Activated T-cell treated with anti-CD3 and anti-CD28 coated beads, Interleukin-2, amount 50 U/mL, for 48 hours (primary cell): ENCODE measurements around the gene UMAD1.
"Not testable (repeated sequence)": the region's sequence is repeated elsewhere in the genome, so short reads cannot be mapped to it uniquely, and the experiment has no call there.

Source experiments
- DNase-seq, 2 experiments: peaks; one replicate each; pipeline ENCODE4 v3.0.0-alpha.2; 2020

Gene UMAD1

DNA sequence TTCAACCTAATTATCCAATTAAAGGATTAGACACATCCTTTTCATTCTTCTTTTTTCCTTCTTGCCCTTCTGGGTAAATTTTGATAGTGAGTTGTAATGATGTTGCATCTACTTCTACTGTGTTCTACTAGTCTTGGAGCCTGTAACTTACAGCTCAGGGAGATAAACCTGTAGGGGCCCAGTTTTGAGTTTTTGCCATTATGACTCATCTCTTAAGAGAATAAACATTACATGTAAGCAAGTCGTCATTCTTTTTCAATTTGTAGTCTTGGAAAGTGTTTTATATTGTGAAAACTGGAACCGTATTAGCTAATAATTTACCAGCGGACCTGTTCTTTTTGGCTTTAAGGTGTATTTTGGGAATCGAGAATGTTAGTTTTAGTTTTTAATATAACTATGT is 167.6 kb downstream of the UMAD1 start:
- no peak for DNase-seq

GRCh38 chr7:7808626-7809025 is 168.1 kb downstream of the UMAD1 start:
- no peak for DNase-seq

GRCh38 chr7:7810380-7810779 is 169.8 kb downstream of the UMAD1 start:
- DNase-seq: no peak

- no peak for DNase-seq
Observed at GRCh38 chr7:7810826-7811225, 170.3 kb downstream of the UMAD1 start.

DNA sequence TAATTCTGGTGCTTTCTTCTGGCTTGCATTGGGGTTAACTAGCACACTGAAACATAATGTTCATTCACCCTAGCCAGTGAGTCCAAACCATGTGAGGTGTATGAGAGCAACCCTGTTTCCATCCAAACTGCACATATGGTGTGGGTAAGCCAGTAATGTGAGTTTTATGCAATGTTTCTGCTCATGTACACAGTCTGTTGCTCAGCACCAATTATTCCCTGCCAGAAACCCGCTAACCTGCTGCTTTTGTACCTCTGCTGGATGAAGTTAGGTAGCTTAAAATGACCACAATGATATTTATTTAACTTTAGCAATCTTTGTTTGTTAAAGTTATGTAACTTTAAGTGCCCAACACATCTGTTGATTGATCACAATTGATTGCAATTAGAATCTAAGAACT is 171.6 kb downstream of the UMAD1 start:
- no peak for DNase-seq

DNA sequence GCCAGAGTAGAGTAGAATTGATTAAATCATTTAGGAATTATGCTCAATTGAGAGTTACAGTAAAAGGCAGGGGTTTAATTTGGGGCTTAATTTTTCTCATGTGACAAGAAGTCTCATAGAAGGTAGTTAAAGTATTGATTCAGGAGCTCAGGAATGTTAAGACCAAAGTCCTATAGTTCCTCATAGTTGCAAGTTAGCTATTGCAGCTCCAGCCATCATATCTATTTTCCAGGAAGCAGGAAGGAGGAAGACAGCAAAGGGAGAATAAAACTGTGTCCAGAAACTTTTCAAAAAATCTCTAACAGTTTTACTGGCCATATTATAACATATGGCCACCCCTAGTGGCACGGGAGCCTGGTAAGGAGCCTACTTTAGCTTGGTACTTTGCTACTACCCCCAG is 174.8 kb downstream of the UMAD1 start:
- DNase-seq: no peak

- DNase-seq: no peak
Observed at GRCh38 chr7:7816084-7816483, 175.5 kb downstream of the UMAD1 start.

DNA sequence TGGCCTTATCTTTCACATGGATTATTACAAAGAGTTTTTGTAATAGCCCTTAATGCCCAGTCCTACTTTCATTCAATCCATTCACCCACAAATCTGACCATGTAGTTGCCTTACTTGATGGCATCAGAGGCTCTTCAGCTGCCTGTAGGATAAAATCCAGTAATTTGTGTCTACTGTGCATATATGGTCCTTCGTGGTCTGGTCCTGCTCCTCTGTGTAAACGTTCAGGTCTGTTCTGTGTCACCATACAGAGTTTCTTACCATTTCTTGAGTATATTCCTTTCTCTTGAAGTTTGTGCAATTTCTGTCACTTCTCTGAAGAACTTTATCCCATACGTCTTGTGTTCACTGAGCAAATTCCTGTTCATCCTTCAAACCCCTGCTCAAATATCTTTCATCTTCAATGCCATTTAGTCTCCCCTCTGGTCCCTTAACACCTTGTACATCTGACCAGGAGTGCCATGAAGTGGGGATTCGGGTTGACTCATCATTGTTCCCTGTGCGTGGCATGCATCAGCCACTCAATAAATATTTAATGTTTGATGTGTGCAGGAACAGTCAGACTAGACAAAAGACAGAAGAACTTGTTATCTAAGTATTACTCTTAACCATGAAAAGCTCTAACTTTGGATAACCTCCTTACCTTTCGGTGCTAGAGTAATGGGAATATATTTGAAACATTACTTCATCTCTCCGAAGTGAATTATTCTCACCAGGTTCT is 176.4 kb downstream of the UMAD1 start:
- DNase-seq: no peak

GRCh38 chr7:7817748-7818147 is 177.2 kb downstream of the UMAD1 start:
- DNase-seq: no peak

DNA sequence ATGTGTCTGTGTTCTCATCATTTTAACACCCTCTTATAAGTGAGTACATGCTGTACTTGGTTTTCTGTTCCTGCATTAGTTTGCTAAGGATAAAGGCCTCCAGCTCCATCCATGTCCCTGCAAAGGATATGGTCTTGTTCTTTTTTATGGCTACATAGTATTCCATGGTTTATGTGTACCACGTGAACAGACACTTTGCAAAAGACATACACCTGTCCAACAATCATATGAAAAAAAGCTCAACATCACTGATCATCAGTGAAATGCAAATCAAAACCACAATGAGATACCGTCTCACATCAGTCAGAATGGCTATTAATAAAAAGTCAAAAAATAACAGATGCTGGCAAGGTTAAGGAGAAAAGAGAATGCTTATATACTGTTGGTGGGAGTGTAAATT is 177.6 kb downstream of the UMAD1 start:
- not testable (repeated sequence) for DNase-seq

DNA sequence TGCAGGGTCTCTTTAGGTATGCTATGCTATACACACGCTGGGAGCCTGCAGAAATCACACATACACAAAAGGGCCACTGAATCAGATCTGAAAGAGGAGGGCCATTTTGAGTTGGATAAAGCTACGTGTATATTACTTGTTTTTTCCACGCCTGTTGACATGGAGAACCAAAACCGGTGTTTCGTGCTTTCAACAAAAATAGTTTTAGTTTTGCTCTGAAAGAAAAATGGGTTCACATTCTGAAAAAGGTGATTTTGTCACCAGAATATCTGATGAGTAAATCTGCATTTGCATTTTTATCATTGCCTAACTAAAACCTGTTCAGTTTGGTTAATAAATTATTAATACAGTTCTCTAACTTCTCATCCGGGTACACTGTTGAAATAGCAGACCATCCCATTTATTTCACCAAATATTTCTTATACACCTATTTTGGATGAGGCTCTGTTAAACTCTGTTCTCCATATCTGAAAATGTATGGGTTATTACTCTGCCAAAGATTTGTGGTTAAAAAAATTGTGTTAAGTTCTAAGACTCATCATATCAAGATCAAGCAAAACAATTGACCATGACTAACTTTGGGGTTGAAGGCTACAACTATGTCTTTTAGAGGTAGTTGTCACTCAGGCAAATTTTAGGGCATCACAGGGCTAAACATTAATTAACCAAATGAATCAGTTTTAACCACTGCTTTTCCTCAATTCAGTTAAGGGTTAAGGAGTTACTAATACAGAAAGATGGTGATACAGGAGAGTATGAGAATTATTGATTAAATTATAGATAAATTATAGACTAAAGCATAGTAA is 179.1 kb downstream of the UMAD1 start:
- no peak for DNase-seq

GRCh38 chr7:7820409-7820808 is 179.9 kb downstream of the UMAD1 start:
- DNase-seq: no peak

- no peak for DNase-seq
Observed at GRCh38 chr7:7820939-7821338, 180.4 kb downstream of the UMAD1 start.

DNA sequence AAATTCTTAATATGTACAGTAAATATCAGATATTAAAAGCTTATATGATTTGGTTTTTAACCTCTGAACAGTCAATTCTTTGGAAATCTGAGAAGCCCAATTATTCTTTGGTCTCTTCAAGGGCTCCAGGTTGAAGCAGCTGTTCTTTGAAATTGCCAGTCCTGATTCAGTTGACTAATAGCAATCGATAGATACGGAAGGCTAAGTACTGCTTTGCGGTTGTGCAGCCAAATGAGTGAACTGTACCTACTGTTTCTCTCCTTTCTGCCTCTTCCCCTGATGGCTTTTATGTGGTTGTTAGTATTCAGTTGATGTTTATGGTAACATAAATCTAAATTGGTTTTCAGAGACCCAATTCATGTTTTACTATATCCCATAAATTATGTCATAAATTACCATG is 181.0 kb downstream of the UMAD1 start:
- DNase-seq: no peak

GRCh38 chr7:7825294-7825693 is 184.7 kb downstream of the UMAD1 start:
- not testable (repeated sequence) for DNase-seq

GRCh38 chr7:7829667-7830066 is 189.1 kb downstream of the UMAD1 start:
- no peak for DNase-seq

DNA sequence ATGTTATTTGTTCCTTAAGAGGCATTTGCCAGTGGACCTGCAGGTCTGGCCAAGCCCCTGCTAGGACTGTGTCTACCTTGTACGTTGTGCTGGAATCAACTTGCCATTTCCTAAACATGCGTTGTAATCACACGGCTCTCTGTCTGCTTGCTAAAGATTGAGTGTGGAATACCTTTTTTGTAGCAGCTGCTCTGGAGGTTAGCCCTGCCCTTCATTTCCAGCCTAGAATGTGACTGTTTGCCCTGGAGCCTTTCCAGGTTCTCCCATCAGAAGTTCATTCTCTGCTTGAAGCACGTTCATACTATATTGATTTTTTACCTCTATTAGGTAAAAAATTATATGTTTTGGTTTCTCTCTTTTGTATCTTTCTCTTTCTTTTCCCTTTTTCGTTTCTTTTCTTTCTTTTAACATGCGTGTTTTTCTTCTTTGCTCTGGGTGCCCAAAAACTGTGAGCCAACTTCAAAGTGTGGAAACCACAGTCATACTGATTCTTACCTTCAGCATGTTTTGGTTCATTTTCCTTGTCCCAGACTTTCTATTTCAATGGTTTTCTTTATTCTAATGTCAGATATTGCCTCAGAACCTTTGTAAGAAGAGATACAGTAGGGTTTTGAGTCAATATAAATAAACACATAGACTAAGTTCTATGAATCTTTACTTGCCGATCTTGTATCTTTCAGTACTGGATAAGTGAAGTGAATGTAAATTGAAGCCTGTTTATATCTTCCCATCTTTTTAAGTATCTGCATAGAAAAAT is 189.7 kb downstream of the UMAD1 start:
- DNase-seq: no peak

GRCh38 chr7:7832518-7832917 is 192.0 kb downstream of the UMAD1 start:
- DNase-seq: no peak

DNA sequence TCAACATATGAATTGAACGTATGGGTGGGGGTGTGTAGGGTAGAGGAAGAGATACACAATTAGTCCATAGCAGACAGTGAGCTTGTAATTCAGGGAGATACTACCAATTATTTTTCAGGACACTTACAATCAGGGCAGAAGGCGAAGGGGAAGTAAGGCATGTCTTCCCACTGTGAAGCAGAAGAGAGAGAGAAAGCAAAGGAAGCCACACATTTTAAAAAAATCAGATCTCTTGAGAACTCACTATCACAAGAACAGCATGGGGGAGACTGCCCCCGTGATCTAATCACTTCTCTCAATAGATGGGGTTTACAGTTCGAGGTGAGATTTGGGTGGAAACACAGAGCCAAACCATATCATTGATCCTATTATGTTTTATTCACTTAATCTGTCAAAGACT is 194.2 kb downstream of the UMAD1 start:
- DNase-seq: no peak

DNA sequence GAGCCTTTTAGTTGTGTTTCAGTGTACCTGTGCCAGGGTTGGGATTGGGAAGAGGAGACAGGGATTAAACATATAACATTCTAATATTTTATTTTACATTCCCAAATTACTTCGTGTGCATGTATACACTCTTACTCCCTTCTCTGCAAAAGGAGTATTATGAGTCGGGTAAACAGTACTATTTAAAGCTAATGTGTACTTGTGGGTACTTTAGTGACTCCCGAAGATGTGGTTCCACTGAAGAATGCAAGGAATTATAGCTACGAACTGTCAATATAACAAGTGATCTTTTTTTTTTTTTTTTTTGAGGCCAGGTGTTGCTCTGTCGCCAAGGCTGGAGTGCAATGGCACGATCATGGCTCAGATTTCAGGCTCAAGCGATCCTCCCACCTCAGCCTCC is 200.5 kb downstream of the UMAD1 start:
- DNase-seq: no peak

- no peak for DNase-seq
Observed at GRCh38 chr7:7843240-7843639, 202.7 kb downstream of the UMAD1 start.

DNA sequence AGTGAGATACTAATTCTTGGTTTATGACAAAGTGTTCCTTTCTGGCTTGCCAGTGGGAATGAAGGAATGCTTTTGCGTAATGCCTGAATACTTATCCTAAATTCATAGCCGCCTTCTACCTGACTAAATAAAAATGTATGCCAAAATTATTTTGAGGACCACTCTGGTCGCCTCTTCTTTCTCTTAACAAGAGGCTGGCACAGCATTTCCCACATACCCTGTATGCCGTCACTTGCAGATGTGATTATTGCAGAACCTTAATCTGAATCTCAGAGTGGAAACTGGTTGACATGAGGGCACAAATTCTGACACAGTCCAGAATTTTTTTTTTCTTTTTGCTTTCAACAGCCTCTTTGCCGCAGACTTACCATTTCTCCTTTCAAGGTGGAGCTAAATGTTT is 203.4 kb downstream of the UMAD1 start:
- no peak for DNase-seq

GRCh38 chr7:7848246-7848645 is 207.7 kb downstream of the UMAD1 start:
- no peak for DNase-seq

DNA sequence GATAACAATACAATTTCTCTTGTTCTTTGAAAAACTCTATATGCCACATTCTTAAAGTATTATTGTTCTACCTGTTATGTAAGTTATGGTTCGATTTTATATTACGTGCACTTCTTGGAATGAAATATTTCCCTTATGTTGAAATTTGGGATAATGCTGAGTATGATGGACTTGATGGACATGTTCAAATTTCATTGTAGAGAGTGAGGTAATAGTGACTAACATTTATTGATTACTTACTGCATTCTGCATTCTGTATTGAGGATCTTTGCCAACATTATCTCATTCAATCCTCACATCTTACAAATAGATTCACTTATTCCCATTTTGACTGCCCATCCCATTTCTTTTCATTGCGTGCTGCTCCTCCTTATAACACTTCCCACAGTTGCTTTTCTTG is 208.3 kb downstream of the UMAD1 start:
- no peak for DNase-seq
